Inflammatory macrophage treated with lipopolysaccharide for 1 hour (primary cell): ENCODE measurements around the gene HAND1.

Experiments used
- DNase-seq, 2 donors: peaks; one replicate each; pipeline ENCODE4 v3.0.0-alpha.2; 2020 to 2022

The HAND1 gene

GRCh38 chr5:154503698-154504039 lies 25.6 kb upstream of the HAND1 start:
- DNase-seq = no peak

- DNase-seq = no peak
Observed at GRCh38 chr5:154502180-154502579, 24.2 kb upstream of the HAND1 start.

- no peak for DNase-seq
Observed at GRCh38 chr5:154501566-154501965, 23.5 kb upstream of the HAND1 start.

GRCh38 chr5:154498994-154499393 lies 21.0 kb upstream of the HAND1 start:
- no peak for DNase-seq

- no peak for DNase-seq
Observed at GRCh38 chr5:154498591-154498990, 20.6 kb upstream of the HAND1 start.

- no peak for DNase-seq
Observed at GRCh38 chr5:154494036-154494435, 16.0 kb upstream of the HAND1 start.

GRCh38 chr5:154493274-154493673 lies 15.2 kb upstream of the HAND1 start:
- no peak for DNase-seq

GRCh38 chr5:154491941-154492340 lies 13.9 kb upstream of the HAND1 start:
- no peak for DNase-seq

- DNase-seq = no peak
Observed at GRCh38 chr5:154487541-154487940, 9.5 kb upstream of the HAND1 start.

GRCh38 chr5:154486427-154486866 lies 8.4 kb upstream of the HAND1 start:
- DNase-seq = no peak

- no peak for DNase-seq
Observed at GRCh38 chr5:154485850-154486426, 7.9 kb upstream of the HAND1 start.

- no peak for DNase-seq
Observed at GRCh38 chr5:154485096-154485491, 7.1 kb upstream of the HAND1 start.

GRCh38 chr5:154484393-154485095 lies 6.5 kb upstream of the HAND1 start:
- no peak for DNase-seq

GRCh38 chr5:154483654-154484392 lies 5.8 kb upstream of the HAND1 start:
- DNase-seq = no peak

GRCh38 chr5:154482528-154483449 lies 4.8 kb upstream of the HAND1 start:
- DNase-seq = no peak

- DNase-seq = no peak
Observed at GRCh38 chr5:154481584-154482381, 3.8 kb upstream of the HAND1 start.

- DNase-seq = no peak
Observed at GRCh38 chr5:154480847-154481246, 2.8 kb upstream of the HAND1 start.

GRCh38 chr5:154479944-154480750 lies 2.1 kb upstream of the HAND1 start:
- DNase-seq = no peak

GRCh38 chr5:154479160-154479943 lies 1.3 kb upstream of the HAND1 start:
- DNase-seq = no peak

GRCh38 chr5:154478752-154479159 lies 729 bp upstream of the HAND1 start:
- DNase-seq = no peak
